IPS-NIHi7 (cell line): Measurements from ENCODE around the gene NFS1.

Experiments used
- DNase-seq: peaks from one replicate; pipeline ENCODE4 v3.0.0; 2012; ENCODE audit warnings: mixed read lengths; ENCODE audit errors: extremely low spot score

The NFS1 gene

DNA sequence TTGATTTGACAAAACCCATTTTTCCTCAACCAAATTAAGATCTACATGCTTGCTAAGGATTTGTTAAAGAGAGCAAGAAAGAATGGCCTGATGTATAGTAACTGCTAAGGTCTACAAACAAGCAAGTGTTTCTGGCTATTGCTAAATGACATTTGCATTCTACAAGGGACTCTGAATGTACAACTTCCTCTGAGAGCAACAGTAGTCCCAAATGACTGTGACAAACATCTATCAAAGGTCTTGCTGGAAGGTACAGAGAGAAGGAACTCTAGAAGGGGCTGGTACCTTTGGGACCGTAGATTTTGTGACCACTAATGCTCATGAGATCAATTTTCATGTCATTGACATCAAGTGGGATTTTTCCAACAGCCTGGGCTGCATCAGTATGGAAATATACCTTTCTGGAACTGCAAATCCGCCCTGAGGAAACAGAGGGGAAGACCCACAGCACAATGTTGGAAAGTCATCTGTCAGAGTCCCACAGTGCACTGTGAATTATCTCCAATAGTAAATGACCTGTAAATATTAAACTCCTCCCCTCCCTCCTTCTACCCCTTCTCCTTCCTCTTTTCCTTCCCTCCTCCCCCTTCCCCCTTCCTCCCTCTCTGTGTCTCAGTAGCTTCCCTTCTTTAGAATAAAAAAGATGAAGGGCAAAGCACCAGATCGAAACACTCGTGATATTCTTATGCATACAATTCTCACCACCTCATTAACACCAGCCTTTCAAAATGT lies 18.5 kb downstream of the NFS1 start:
- no peak for DNase-seq

DNA sequence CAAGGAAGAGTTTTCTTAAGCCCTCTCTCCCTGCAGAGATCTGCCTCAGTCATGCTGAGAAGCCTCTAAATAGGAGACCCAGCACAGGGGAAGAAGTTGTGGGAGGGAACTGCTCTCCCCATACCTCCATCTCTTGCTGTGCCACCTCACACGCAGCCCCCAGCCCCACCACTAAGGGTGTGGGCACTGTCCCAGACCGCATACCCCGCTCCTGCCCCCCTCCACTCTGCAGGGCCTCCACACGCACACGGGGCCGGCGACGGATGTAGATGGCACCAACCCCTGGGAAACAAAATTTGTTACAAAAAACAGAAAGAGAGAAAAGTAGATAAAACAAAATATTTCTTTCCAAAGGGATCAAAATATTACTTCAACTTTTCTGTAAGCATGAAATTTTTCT lies 24.2 kb downstream of the NFS1 start:
- DNase-seq: no peak

DNA sequence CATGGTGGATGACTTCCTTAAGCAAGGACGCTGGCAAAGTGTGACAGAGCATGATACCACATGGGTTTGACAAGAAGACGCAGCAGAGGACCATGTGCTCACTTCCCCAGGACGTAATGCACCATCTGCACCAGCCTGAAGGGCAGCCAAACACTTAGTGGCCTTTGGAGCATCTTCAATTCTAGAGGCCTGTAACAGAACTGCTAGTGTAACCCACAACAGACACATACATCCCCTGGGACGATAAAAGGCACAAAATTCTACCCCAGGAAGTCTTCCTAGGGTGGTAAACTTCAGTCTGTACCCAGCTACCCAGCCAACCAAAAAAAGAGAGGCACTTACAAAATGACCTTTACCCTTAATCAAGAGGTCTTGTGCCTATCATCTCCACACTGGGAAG lies 25.3 kb downstream of the NFS1 start:
- DNase-seq: no peak

DNA sequence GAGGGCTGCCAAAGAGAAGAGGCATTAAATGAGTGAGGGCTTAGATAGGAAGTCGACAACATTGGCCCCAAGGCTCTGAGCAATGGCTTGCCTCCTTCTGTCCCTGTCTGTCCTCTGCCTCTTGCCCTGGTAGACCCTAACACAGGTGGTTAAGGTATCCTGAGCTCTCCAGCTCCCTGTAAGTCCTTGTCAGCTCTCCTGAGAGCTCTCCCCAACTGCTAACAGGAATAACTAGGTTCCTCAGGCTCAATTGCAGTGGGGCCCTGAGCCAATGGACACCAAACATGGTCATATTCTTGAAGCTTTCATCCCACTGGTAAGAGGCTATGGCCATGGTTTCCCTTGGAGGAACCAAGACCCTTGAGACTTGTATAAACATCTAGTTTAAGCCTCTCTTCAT lies 29.5 kb downstream of the NFS1 start:
- no peak for DNase-seq

DNA sequence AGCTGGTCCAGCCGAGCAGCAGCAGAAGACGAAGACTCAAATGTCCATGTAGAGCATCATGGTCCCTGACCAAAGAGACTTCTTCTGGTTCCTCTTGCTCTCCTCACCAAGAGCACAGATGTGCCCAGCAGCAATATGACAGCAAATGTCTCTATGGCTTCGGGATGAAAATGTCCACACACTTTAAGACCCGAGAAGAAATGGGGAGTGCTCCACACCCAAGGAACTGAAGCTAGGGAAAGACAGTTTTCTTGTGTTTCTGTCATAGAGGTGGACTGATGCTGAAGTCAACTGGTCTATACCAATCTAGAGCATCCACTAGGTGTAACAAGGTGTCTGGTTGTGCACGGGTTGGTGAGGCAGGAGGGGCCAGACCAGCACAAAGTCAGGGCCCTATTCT lies 29.9 kb downstream of the NFS1 start:
- no peak for DNase-seq

DNA sequence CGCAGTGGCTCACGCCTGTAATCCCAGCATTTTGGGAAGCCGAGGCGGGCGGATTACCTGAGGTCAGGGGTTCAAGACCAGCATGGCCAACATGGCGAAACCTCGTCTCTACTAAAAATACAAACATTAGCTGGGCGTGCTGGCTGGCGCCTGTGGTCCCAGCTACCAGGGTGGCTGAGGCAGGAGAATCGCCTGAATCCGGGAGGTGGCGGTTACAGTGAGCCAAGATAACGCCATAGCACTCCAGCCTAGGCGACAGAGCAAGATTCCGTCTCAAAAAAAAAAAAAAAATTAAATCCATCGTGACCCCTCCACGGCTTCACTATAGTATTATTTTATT lies 33.2 kb downstream of the NFS1 start:
- no peak for DNase-seq

DNA sequence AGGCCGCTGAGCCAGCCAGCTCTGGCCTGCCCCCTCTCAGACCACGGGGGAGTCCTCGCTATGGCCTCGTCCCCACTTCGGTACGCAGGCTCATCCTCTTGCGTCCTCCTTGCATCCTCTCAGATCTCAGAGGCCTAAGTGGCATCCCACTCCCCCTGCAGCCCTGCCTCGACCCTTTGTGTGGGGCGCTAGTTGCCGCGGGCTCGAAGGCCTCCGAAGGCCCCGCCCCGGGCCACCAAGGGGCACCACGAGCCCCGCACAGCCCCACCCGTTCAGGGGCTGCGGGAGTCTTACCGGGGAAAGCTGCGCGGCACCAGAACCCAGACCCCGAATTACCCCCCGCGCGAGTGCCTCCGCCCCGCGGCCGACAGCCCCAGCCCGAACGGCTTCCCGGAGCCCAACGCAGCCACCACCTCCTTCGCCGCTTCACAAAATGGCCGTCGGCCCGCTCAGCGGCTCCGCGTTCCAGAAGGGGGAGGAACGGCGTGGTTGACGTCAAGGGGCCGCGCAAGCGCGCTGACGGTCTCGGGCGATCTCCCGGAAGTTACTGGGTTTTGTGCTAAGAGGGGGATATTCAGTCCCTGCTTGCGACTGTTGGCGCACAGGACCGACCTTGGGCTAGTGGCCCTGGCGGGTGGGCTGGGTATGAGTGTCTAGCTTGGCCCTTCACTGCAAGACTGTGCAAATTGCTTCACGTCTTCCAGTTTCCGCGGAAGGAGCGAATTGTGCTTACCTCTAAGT lies 34.5 kb downstream of the NFS1 start, which contains the start of the genes CPNE1 and RBM12:
Gene CPNE1, minus strand, starts transcription at position 435 of the 741 bp plus-strand sequence. CDS start 31,977 bp downstream, outside the sequence.
Gene RBM12, minus strand, starts transcription at position 435 of the 741 bp plus-strand sequence. CDS start 9,578 bp downstream, outside the sequence.
- DNase-seq: peak; percentile 99

DNA sequence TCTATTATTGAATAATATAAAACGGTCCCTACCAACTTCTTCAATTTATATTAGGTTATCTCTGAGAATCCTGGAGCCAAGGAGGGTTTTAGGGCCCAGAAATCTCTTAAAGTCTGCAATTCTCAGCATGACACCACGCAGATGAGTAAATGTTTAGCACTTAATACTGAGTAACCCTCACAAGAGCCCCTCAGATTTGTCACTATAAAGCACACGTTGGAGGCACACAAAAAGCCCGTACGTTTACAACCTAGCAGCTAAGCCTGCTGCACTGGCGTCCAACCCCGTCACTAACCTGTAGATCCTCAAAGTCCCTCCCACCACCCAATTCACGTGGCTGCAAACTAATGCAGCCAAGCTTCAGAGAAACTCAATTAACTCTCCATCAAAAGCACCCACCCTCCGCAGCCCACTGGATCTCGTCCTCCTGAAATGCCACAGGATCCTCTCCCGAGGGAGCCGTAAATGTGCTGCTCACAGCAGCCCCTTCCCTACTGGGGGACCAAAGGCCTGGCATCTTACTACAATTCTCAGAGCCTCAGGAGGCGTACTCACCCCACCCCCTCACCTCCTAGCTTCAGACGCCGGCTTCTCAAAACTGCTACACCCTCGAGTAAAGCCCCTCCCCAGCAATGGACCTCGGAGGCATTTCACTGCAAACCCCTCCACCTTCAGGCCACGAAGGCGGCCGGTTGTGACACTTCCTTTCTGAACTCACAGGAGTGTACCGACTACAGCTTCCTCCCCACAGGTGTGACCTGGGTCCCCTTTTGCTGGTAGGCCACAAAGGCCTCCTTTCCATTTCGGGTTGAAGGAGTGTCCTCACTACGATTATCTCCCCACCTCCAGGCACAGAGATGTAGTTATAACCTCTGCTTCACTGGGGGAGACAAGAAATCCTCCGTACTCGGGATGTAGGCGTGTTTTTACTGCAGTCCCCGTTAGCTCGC lies 35.4 kb downstream of the NFS1 start:
- DNase-seq: peak; percentile 65

DNA sequence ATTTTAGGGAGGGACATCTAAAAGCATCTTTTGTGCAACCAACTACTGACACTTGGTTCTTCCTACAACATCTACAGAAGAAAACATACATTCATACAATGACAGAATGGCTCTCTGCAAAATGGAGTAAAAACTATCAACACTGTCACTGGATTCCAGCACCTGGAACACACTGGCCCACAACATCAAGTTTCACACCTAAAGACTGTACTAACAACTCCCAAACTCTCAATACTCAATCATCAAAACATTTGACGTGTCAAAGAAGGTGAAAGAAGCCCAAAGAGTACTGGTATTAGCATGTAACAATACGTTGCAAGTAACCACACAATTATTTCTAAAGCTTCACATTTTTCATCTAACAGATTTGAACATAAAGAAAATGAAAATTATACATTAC lies 36.6 kb downstream of the NFS1 start:
- DNase-seq: no peak

DNA sequence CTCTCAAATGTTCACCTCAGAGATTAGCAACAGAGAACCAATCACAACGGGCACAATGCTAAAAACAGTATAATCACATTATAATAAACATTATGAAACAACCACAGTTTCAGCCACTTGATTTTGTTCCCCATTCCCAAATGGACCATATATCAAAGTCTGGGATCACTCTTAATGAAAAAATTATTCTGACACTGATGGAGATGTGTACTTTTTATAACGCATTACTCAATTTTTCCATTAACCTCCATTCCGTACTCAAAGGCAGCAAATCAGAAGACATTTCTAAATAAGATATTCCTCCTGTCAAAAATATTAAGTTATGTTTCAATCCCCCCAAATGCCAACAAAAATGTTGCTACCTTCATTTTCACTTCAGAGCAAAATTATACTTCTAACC lies 37.2 kb downstream of the NFS1 start:
- no peak for DNase-seq

DNA sequence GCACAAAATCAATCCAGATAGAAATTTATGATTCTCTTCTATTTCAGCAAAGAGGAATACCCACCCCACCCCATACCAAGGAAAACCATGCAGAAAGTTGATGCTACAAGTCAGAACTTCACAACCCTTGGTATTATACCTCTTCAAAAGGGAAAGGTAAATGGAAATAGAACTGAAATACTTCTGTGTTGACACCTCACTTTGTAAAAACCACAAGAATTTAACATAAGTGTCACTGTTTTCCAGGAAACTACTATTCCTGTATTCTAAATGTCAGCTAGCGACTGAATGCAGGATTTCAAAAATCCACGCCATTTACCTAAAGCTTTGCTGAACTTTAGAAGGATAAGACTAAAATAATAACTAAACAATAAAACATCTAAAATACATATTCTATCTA lies 38.1 kb downstream of the NFS1 start:
- no peak for DNase-seq

DNA sequence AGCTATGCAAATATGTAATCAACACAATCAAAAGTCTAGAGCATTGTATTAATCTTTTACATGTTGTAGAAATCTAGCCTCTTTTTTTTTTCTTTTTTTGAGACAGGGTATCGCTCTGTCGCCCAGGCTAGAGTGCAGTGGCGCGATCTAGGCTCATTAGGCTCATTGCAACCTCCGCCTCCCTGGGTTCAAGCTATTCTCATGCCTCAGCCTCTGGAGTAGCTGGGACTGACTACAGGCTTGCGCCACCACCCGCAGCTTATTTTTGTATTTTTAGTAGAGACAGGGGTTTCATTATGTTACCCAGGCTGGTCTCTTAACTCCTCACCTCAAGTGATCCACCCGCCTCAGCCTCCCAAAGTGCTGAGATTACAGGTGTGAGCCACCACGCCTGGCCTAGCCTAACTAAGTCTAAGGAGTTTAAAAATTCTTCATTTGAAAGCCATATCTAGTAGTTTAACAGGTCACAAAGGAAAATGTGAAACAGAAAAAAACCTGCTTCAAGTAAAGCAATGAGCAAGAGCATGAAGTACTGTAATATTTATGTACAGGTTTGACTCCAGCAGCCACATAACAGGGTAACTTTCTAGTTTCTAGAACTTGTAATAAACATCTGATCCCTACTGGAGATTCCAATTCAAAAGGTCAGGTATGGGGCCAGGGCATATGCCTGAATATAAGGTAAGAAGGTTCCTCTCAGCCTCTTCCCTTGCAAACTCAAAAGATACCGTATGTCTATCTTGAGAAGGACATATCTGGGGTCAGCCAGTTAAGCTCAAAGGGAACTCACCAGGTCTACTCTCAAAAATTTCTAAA lies 38.8 kb downstream of the NFS1 start:
- DNase-seq: no peak

DNA sequence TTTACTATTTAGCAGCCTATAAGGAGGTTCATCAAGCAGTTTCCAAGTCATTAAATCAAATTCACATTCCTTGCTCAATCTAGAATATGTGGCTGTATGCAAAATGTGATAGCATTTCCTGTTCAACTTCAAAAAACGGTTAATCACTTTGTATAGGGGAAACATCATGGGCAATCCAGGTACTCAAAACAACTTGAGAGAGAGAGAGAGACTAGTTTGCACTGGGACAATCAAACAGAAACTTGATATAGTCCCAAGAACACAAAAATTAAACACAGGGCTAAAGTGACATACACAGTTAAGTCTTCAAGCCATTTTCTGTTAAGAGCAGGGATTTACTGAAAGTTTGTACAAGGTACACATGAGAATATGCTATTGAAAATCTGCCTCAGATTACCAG lies 41.9 kb downstream of the NFS1 start:
- no peak for DNase-seq

DNA sequence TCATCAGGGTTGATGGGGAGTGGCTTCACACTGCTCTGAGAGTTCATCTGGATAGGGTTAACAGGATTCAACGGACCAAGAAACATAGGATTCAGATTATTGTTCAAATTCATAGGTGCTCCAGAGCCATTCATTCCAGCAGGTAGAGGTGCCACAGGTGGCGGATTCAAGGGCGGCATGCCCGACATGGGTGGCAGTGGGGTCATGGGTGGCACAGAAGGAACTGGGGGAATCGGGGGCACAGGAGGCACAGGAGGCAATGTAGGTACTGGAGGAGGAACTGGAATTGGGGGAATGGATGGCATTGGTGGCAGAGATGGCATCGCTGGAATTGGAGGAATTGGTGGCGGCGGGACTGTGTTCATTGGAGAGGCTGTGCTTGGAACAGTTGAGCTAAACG lies 44.7 kb downstream of the NFS1 start:
- DNase-seq: no peak

DNA sequence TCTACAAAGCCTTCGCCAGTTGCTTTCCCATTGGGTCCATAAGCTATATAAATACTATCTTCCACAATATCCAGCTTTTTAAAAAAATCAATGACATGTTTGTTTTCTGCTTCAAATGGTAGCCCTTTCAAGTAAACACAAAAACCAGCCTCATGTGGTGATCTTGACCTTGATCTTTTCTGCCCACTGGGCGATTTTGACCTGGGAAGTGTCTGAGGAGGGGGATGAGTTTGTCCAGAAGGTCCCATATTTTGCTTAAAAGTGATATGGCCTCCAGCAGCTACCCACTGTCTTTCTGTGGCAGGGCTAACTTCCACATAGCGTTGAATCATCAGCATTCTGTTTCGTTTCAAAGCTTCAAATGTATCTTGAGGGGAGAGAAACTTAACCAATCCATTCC lies 45.3 kb downstream of the NFS1 start:
- DNase-seq: no peak

DNA sequence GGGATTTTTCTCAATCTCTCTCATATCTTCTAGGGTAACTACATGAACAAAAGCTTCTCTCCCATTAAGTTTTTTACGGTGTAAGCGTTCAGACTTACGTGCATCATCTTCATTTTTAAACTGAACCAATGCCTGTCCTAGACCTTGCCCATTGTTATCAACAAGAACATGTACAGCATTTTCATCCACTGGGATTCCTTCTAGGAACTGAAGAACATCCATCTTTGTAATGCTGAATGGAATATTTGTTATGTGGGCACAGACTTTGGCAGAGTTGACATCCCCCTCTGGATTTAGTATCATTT lies 45.8 kb downstream of the NFS1 start:
- DNase-seq: no peak

DNA sequence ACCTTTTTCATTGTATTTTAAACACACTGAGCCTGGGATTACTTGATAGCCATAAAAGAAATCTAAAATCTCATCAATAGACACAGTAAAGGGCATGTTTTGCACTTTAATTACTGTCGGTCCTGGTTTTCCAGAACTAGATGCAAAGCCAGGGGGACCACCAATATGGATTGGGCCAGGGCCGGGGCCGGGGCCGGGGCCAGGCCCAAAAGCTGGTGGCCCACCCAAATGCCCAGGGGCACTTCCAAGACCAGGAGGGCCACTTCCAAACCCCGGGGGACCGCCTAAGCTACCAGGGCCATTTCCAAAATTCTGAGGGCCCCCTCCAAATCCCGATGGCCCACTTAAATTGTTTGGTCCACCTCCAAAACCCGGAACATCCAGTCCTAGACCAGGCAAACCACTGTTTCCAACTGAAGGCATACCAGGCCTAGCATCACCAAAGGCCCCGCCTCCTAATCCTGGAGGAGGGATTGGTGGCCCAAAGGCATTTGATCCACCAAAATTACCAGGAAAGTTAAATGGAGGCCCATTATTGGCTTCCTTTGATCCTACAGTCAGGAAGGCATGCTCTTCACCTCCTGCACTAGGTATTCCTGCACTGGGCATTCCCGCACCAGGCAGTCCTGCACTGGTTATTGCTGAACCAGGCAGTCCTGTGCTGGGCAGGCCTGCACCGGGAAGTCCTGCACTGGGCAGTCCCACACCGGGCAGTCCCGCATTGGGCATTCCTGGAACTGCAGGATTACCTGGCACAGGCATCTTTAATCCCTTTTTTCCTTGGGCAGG lies 46.3 kb downstream of the NFS1 start:
- DNase-seq: no peak

DNA sequence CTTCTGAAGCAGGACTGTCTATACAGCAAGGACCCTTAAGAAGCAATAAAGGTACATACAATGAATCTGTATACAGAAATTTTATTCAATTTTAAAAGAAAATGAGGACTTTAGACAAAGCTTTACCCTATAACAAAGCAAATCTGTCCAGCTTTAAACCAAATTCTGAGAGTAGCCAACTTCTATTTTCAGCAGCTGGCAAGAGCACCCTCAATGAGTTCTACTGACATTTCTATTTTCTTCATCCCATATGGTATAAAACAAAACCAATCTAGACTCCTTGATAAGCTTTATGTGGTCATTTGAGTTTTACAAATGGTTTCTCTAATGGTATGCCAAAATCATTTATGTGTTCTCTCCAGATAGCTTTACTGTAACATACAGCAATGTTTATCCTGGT lies 47.2 kb downstream of the NFS1 start:
- no peak for DNase-seq

DNA sequence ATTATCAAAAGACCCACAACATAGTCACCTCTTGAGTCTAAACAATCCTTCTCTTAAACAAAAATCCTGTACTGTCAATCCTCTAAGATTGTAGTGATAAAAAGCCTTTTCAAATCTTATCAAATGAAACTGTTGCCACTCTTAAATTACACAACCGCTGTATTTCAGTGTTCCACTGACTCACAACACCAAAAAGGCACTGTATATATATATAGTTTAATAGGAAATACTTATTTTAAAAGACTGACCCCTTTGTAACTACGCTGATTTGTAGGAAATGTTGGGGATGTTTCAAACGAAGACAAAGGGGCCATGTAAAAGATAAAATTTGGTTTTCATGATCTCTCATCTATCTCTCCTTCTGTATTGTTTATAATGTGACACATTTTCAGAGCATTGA lies 48.5 kb downstream of the NFS1 start:
- DNase-seq: no peak

DNA sequence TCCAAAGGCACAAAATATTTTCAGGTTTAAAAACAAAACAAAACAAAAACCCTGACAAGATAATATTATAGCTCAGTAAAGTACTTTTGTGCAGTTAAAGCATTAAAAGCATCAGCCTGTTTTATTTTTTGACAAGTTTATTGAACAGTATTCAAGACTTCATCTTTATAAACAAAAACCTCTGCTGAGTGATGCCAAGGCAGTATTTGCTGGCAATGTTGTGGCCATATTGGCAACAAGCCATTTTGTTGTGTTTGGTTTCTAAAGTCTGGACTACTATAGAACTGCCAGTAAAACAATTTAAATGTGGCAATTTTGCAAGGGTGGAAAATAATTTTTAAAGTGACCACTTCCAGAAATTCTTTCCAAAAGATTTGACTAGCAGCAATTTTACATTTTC lies 50.3 kb downstream of the NFS1 start:
- no peak for DNase-seq

DNA sequence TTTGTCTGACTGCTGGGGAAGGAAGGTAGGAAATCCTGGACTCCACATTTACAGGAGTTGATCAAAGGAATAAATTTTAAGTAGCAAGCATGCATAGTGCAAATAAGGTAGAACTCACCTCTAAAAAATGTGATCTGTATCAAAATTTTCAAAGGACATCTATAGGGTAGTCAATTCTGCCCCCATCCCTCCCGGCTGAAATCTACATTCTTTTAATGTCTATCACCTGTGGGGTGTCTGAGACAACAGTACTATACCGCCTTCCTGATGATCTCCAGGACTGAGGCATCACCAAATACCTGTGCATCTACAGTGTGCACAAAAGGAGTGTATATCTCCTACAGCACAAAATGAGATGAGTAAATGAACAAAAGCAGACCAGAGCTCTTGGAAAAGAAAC lies 54.3 kb downstream of the NFS1 start:
- no peak for DNase-seq
